ENCODE data around the gene PRKRA. TPM values are rescaled to one million over a fixed set of nuclear protein-coding genes. Genes with fewer than 3 reads are reported as not detected.

Gene PRKRA
- total and polyA plus RNA-seq, 2 experiments from 2014 or later = 44.0 to 67.1 TPM

GRCh38 chr2:178477443-178478129, 26.6 kb upstream of the PRKRA start:
- Histone ChIP-seq H3K4me2 (peak overlapping the region; percentile 97), H3K36me3 (ENCODE audit: insufficient read depth) (no peaks in the 10 kb centered on the region), H3K9me2 (ENCODE audit: insufficient read depth) (no peaks in the 10 kb centered on the region), H3K4me1 (ENCODE audit: insufficient read depth) (peaks cover 16% of the 10 kb centered on the region; the same call in 1 of the 2 replicates), H3F3A (replicated peaks; ENCODE audit: low read depth) (peaks cover 2% of the 10 kb centered on the region; the same call in 1 of the 2 replicates), H4K20me1 (replicated peaks; ENCODE audit: insufficient read depth) (no peaks in the 10 kb centered on the region), H3K4me3 (peak overlapping the region; percentile 95), H2AFZ (peak overlapping the region; percentile 100), H3K27ac (ENCODE audit: low read depth) (no peak overlapping the region), H3K27me3 (ENCODE audit: insufficient read depth) (0 out of 2 replicates have a peak, but pooled peaks cover 8% of the 10 kb centered on the region), H3K79me2 (replicated peaks; ENCODE audit: insufficient read depth) (peaks cover 15% of the 10 kb centered on the region)
- Mint-ChIP-seq H3K4me3 (peak overlapping the region; percentile 90), H3K4me1 (peaks cover 25% of the 10 kb centered on the region), H3K27me3 (ENCODE audit: insufficient read depth, low read depth, poor library complexity) (peaks cover 2% of the 10 kb centered on the region), H3K27ac (no peak overlapping the region), H3K9me3 (no peaks in the 10 kb centered on the region; the same call in 2 of the 3 replicates), H3K36me3 (ENCODE audit: low read depth) (no peaks in the 10 kb centered on the region; the same call in 2 of the 3 replicates)
- TF ChIP-seq CREB1 (CRISPR knock-in tag; IDR thresholded peaks at IDR 0.05; ENCODE audit: low read depth) = no peak
- TF ChIP-seq JUNB (IDR thresholded peaks at IDR 0.05; ENCODE audit: unreplicated experiment) = no peak
- TF ChIP-seq, protein P1, sequence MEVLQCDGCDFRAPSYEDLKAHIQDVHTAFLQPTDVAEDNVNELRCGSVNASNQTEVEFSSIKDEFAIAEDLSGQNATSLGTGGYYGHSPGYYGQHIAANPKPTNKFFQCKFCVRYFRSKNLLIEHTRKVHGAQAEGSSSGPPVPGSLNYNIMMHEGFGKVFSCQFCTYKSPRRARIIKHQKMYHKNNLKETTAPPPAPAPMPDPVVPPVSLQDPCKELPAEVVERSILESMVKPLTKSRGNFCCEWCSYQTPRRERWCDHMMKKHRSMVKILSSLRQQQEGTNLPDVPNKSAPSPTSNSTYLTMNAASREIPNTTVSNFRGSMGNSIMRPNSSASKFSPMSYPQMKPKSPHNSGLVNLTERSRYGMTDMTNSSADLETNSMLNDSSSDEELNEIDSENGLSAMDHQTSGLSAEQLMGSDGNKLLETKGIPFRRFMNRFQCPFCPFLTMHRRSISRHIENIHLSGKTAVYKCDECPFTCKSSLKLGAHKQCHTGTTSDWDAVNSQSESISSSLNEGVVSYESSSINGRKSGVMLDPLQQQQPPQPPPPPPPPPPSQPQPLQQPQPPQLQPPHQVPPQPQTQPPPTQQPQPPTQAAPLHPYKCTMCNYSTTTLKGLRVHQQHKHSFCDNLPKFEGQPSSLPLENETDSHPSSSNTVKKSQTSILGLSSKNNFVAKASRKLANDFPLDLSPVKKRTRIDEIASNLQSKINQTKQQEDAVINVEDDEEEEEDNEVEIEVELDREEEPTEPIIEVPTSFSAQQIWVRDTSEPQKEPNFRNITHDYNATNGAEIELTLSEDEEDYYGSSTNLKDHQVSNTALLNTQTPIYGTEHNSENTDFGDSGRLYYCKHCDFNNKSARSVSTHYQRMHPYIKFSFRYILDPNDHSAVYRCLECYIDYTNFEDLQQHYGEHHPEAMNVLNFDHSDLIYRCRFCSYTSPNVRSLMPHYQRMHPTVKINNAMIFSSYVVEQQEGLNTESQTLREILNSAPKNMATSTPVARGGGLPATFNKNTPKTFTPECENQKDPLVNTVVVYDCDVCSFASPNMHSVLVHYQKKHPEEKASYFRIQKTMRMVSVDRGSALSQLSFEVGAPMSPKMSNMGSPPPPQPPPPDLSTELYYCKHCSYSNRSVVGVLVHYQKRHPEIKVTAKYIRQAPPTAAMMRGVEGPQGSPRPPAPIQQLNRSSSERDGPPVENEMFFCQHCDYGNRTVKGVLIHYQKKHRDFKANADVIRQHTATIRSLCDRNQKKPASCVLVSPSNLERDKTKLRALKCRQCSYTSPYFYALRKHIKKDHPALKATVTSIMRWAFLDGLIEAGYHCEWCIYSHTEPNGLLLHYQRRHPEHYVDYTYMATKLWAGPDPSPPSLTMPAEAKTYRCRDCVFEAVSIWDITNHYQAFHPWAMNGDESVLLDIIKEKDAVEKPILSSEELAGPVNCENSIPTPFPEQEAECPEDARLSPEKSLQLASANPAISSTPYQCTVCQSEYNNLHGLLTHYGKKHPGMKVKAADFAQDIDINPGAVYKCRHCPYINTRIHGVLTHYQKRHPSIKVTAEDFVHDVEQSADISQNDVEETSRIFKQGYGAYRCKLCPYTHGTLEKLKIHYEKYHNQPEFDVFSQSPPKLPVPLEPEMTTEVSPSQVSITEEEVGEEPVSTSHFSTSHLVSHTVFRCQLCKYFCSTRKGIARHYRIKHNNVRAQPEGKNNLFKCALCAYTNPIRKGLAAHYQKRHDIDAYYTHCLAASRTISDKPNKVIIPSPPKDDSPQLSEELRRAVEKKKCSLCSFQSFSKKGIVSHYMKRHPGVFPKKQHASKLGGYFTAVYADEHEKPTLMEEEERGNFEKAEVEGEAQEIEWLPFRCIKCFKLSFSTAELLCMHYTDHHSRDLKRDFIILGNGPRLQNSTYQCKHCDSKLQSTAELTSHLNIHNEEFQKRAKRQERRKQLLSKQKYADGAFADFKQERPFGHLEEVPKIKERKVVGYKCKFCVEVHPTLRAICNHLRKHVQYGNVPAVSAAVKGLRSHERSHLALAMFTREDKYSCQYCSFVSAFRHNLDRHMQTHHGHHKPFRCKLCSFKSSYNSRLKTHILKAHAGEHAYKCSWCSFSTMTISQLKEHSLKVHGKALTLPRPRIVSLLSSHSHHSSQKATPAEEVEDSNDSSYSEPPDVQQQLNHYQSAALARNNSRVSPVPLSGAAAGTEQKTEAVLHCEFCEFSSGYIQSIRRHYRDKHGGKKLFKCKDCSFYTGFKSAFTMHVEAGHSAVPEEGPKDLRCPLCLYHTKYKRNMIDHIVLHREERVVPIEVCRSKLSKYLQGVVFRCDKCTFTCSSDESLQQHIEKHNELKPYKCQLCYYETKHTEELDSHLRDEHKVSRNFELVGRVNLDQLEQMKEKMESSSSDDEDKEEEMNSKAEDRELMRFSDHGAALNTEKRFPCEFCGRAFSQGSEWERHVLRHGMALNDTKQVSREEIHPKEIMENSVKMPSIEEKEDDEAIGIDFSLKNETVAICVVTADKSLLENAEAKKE (CRISPR knock-in tag; IDR thresholded peaks at IDR 0.05) = no peak
- no peak for TF ChIP-seq EZH2 (IDR thresholded peaks at IDR 0.05; ENCODE audit: low read depth, unreplicated experiment)
- TF ChIP-seq EZH2phosphoT487 (IDR thresholded peaks at IDR 0.05; ENCODE audit: unreplicated experiment) = no peak
- TF ChIP-seq, protein P2, sequence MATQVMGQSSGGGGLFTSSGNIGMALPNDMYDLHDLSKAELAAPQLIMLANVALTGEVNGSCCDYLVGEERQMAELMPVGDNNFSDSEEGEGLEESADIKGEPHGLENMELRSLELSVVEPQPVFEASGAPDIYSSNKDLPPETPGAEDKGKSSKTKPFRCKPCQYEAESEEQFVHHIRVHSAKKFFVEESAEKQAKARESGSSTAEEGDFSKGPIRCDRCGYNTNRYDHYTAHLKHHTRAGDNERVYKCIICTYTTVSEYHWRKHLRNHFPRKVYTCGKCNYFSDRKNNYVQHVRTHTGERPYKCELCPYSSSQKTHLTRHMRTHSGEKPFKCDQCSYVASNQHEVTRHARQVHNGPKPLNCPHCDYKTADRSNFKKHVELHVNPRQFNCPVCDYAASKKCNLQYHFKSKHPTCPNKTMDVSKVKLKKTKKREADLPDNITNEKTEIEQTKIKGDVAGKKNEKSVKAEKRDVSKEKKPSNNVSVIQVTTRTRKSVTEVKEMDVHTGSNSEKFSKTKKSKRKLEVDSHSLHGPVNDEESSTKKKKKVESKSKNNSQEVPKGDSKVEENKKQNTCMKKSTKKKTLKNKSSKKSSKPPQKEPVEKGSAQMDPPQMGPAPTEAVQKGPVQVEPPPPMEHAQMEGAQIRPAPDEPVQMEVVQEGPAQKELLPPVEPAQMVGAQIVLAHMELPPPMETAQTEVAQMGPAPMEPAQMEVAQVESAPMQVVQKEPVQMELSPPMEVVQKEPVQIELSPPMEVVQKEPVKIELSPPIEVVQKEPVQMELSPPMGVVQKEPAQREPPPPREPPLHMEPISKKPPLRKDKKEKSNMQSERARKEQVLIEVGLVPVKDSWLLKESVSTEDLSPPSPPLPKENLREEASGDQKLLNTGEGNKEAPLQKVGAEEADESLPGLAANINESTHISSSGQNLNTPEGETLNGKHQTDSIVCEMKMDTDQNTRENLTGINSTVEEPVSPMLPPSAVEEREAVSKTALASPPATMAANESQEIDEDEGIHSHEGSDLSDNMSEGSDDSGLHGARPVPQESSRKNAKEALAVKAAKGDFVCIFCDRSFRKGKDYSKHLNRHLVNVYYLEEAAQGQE (IDR thresholded peaks at IDR 0.05; ENCODE audit: unreplicated experiment) = no peak
- no peak for TF ChIP-seq POLR2AphosphoS5 (IDR thresholded peaks at IDR 0.05; ENCODE audit: low read depth)
- TF ChIP-seq, protein P3, sequence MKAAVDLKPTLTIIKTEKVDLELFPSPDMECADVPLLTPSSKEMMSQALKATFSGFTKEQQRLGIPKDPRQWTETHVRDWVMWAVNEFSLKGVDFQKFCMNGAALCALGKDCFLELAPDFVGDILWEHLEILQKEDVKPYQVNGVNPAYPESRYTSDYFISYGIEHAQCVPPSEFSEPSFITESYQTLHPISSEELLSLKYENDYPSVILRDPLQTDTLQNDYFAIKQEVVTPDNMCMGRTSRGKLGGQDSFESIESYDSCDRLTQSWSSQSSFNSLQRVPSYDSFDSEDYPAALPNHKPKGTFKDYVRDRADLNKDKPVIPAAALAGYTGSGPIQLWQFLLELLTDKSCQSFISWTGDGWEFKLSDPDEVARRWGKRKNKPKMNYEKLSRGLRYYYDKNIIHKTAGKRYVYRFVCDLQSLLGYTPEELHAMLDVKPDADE (IDR thresholded peaks at IDR 0.05) = no peak
- TF ChIP-seq, protein P4, sequence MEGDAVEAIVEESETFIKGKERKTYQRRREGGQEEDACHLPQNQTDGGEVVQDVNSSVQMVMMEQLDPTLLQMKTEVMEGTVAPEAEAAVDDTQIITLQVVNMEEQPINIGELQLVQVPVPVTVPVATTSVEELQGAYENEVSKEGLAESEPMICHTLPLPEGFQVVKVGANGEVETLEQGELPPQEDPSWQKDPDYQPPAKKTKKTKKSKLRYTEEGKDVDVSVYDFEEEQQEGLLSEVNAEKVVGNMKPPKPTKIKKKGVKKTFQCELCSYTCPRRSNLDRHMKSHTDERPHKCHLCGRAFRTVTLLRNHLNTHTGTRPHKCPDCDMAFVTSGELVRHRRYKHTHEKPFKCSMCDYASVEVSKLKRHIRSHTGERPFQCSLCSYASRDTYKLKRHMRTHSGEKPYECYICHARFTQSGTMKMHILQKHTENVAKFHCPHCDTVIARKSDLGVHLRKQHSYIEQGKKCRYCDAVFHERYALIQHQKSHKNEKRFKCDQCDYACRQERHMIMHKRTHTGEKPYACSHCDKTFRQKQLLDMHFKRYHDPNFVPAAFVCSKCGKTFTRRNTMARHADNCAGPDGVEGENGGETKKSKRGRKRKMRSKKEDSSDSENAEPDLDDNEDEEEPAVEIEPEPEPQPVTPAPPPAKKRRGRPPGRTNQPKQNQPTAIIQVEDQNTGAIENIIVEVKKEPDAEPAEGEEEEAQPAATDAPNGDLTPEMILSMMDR (conservative IDR thresholded peaks at IDR 0.05; ENCODE audit: low read depth in 2 of 2) = no peak
- no peak for TF ChIP-seq ZNF114 (CRISPR knock-in tag; IDR thresholded peaks at IDR 0.05)
- no peak for TF ChIP-seq ZNF331 (CRISPR knock-in tag; IDR thresholded peaks at IDR 0.05; ENCODE audit: low read depth)
- TF ChIP-seq NANOG (IDR thresholded peaks at IDR 0.05; ENCODE audit: borderline replicate concordance) = no peak
- no peak for TF ChIP-seq STAT1 (IDR thresholded peaks at IDR 0.05; ENCODE audit: unreplicated experiment)
- ATAC-seq (no peak), DNase-seq (ENCODE audit: low spot score) (no peak)

Data from GM23338 (cell line).